GM18511 (cell line): Measurements from ENCODE around the gene RPUSD1.

Experiments used
- ATAC-seq: cut with Tn5 transposase; IDR thresholded peaks from one replicate; pipeline ENCODE4 v1.9.1; 2021; ENCODE audit warnings: mild to moderate bottlenecking, moderate library complexity; ENCODE audit not compliant: unreplicated experiment

The RPUSD1 gene

DNA sequence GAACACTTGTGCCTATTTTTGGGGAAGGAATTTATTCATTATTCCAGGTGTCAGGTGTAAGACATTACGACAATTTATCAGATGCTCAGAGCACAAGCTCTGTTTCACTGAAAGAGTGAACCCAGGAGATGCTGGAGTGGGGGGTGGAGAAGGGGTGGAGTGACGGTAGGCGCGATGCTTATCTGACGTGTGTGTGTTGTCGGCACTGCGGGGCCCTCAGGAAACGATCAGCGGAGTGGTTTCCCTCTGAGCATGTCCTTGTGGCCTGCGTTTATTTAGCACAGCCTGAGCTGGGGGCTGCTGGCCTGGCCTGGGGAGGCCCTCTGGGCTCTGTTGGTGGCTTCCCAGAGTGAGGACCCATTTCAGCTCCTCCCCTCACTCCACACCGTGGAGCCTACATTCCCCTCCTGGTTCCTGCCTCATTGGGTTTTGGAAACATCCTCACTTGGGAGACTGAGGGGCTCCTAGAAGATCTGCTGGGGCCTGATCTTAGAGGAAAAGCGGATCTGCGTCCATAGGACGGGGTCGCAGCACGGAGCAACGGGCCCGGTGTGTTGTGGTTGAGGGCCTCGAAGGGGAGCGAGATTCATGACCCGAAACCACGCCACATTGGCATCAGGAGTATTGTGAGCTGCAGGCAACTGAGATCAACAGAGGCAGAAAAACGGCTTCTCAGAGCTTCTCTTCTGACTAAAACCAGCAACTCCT lies 31.3 kb upstream of the RPUSD1 start:
- no peak for ATAC-seq

DNA sequence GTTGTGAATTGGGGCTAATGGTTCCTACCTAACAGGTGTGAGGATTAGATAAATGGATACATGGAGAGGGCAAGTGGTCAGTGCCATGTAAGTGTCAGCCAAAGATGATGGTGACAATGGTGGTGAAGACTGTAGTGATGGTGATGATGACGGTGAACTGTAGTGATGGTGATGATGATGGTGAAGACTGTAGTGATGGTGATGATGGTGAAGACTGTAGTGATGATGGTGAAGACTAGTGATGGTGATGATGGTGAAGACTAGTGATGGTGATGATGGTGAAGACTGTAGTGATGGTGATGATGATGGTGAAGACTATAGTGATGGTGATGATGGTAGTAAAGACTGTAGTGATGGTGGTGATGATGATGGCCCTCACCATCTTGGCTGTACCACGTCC lies 30.4 kb upstream of the RPUSD1 start:
- ATAC-seq = no peak

DNA sequence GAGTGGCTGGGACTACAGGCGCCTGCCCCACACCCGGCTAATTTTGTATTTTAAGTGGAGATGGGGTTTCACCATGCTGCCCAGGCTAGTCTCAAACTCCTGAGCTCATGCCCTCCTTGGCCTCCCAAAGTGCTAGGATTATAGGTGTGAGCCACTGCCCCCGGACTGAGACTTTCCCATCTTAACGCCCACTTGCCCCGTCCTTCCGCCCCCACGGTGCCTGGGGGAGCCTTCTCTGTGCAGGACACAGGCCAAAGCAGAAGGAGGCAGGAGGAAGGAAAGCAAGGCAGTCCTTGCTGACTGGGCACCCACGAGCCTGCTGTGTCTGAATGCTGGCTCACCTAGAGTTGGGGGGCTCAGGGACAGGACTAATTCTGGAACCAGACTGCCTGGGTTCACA lies 30.0 kb upstream of the RPUSD1 start:
- ATAC-seq = no peak

GRCh38 chr16:817001-817906 lies 29.1 kb upstream of the RPUSD1 start:
- no peak for ATAC-seq

- no peak for ATAC-seq
Observed at GRCh38 chr16:815861-816260, 27.7 kb upstream of the RPUSD1 start.

DNA sequence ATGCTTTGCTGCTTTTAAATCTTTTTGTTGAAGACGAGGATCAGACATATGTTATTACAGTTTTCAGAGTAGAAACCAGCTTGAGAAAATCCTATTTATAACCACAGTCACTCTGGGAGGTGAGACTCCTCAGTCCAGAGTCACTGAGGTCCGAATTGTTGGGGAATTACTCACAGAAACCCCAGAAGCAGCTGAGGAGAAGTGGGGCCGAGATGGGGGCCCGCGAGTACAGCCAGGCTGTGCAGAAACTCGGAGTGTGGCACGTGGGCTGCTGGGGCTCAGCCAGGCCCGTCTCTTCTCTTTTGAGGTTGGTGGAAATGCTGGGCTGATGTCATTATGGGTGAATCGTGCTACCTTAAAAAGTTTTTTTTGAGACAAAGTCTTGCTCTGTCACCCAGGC lies 26.8 kb upstream of the RPUSD1 start:
- no peak for ATAC-seq

GRCh38 chr16:813916-814412 lies 25.8 kb upstream of the RPUSD1 start:
- no peak for ATAC-seq

DNA sequence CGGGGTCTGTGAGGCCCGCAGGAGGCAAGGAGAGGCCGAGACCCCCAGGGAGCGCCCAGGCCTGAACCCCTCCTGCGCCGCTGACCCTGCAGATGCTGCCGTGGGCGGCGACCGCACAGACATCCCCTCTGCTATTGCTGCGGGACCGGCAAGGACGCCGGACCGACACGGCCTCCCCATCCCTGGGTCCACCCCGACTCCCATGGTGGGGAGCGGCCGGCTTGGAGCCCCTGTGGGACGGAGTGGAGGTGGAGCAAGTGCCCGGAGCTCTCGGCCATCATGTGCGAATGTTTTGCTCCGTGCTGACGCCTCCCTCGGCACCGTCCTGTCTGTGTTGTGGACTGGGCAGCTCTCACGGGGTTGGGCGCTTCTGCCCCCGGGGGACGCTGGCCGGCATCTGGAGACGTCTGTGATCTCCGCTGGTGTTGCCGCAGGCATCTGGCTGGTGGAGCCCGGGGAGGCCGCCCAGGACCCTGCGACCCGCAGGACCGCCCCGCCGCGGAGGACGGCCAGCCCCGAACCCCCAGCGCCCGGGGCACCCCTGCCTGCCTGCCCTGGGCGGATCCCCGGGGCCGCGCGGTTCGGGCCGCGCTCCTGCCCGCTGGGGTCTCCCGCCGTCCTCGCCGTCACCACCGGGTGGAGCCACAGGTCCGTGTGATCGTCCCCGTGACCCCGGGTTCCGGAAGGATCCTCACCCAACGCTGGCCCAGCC lies 25.2 kb upstream of the RPUSD1 start:
- no peak for ATAC-seq

- no peak for ATAC-seq
Observed at GRCh38 chr16:808085-808386, 19.9 kb upstream of the RPUSD1 start.

- ATAC-seq = peak; percentile 92
Observed at GRCh38 chr16:807347-808084, 19.3 kb upstream of the RPUSD1 start.

DNA sequence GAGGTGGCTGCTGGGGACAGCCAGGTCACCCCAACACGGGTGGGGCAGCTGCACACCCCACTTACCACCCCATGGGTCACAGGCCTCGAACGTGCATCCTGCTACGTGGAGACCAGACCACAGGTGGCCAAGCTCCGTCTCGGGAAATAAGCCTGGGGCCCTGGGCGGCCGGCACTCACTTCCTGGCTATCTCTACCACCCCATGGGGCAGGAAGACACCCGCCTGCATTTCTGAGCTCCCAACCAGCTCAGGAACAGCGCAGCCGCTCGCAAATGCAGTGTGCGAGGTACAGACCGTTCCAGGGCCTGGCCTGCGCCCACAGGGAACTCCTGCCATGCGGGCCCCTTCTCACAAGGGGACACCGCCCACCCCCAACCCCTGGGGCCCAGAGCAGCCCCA lies 17.3 kb upstream of the RPUSD1 start:
- no peak for ATAC-seq

- ATAC-seq = no peak
Observed at GRCh38 chr16:804193-805048, 16.2 kb upstream of the RPUSD1 start.

DNA sequence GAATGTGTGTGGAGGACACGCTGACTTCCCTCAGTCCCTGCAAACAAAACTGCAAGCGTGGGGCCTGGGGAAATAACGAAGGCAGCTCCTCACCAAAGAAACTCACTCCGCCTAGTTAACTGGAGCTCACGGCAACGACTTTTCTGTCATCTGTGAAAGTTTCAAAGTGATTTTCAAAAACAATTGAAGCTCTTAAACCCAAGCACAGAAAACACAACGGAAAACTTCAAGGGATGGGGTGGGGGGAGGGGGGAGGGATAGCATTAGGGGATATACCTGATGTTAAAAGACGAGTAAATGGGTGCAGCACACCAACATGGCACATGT lies 15.5 kb upstream of the RPUSD1 start:
- no peak for ATAC-seq

GRCh38 chr16:802914-803753 lies 15.0 kb upstream of the RPUSD1 start:
- ATAC-seq = no peak

GRCh38 chr16:802461-802860 lies 14.3 kb upstream of the RPUSD1 start:
- no peak for ATAC-seq

GRCh38 chr16:801584-802363 lies 13.6 kb upstream of the RPUSD1 start:
- no peak for ATAC-seq

DNA sequence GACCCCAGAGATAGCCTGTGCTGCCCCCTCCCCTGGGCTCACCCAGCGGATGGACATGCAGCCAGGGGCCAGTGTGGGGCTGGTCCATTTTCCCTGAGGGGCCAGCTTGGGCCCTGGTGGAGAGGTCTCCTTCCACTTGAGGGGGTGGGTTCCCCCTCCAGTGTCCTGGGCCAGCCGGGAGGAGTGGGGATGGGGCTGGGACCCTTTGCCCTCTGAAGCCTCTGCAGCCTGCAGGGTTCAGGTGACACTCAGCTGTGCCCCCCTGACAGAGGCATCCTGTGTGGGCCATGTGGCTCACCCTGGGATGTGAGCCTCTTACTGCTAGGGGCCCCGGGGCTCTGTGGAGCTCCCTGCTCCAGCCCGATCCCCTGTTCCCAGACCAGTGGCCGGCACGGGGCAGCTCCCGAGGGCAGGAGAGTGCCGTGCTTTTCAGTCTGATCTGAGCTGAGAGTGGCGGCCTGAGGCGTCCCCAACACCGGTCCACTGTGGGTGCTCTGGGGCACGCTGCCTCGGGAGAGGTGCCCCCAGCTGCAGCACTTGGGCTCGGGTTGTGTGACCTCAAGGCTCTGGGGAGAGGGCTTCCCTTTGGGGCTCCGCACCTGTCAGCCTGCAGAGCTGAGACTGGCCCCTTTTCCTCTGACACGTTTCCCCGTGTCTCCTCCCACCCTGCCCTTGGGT lies 12.8 kb upstream of the RPUSD1 start:
- no peak for ATAC-seq
